HG03280 (cell line): ENCODE results near the gene MRTFB.

Experiments
- ATAC-seq: cut with Tn5 transposase; IDR thresholded peaks from one replicate; pipeline ENCODE4 v1.9.1; 2021; ENCODE audit warnings: mild to moderate bottlenecking, moderate library complexity; ENCODE audit not compliant: unreplicated experiment

The MRTFB gene

DNA sequence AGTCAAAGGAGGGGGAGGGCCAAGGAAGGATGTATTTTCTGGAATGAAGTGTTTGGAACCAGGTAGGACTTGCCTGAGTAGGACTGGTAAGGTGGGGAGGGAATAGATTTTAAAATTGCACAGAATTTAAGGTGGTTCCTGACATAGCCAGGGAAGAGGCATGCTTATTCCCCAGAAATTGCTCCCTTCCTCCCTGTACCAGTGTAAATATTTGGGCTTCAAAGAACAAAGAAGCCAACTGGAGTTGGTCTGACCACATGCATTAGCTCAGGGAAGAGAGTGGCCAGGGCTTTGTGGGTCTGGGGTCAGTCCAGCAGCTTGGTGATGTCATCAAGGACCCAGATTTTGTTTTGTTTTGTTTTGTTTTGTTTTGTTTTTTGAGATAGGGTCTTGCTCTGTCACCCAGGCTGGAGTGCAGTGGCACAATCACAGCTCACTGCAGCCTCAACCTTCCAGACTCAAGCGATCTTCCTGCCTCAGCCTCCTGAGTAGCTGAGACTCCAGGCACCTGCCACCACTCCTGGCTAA is 9.3 kb upstream of the MRTFB start:
- no peak for ATAC-seq

DNA sequence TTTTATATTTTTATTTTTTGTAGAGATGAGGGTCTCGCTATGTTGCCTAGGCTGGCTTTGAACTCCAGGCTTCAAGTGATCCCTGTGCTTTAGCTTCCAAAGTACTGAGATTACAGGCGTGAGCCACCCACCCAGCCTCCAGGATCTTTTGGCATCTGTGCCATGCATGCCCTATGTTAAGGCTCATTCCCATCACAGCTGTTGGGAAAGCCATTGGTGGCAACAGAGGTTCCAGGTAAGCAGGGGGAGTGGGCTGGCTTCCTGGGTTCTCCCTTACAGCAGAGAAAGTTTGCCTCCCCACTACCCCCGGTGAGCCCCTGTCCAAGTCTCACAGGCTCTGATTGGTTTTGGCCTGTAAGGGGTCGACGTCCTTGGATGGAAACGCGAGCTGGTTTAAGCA is 8.9 kb upstream of the MRTFB start:
- ATAC-seq = no peak

DNA sequence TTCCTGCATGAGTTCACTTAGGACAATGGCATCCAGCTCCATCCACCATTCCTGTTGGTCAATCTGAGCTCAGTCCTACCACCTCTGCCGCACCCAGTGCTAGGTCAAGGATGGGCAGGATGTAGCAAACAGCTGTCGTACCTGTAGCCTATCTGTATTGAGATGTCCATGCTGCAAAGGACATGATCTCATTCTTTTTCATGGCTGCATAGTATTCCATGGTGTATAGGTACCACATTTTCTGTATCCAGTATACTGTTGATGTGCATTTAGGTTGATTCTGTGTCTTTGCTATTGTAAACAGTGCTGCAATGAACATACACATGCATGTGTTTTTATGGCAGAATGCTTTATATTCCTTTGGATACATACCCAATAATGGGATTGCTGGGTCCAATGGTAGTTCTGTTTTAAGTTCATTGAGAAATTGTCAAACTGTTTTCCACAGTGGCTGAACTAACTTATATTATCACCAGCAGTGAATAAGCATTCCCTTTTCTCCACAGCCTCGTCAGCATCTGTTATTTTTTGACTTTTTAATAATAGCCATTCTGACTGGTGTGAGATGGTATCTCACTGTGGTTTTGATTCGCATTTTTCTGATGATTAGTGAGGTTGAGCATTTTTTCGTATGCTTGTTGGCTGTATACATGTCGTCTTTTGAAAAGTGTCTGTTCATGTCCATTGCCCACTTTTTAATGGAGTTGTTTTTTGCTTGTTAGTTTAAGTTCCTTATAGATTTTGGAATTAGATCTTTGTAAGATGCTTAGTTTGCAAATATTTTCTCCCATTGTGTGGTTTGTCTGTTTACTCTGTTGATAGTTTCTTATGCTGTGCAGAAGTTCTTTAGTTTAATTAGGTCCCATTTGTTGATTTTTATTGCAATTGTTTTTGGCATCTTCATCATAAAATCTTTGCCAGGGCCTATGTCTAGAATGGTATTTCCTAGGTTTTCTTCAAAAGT is 7.2 kb upstream of the MRTFB start:
- ATAC-seq = no peak

DNA sequence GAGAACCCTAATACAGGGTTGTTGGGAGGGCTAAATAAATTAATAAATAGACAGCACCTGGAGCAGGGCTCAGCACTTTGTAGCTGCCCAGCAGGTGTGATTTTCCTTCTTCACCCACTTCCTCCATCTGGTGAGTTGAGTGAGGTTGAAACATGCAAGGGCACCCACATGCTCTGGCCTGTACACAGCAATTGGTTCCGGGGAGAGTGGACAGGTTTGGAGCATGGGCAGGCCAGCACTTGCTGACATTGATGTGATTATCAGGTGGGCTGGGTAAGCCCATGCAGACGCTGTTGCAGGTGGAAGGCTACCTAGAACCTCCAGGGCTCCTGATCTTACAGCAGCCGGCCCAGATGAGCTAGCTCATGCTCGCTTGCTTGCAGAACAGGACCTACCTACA is 1.3 kb upstream of the MRTFB start:
- no peak for ATAC-seq

DNA sequence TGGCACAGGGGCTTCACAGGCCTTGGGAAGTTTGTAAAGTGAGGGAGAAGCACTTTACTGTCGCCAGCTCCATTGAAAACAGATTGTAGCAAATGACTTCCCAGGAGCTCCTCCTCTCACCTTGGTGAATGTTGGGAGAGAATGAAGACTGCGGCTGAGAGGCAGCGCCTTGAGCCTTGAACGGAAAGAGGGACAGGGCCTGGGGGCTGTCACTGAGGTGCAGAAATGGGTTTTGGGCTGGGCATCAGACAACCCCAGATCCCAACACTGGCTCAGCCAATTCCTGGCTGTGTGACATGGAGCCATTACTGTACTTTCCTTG is 603 bp upstream of the MRTFB start:
- no peak for ATAC-seq

DNA sequence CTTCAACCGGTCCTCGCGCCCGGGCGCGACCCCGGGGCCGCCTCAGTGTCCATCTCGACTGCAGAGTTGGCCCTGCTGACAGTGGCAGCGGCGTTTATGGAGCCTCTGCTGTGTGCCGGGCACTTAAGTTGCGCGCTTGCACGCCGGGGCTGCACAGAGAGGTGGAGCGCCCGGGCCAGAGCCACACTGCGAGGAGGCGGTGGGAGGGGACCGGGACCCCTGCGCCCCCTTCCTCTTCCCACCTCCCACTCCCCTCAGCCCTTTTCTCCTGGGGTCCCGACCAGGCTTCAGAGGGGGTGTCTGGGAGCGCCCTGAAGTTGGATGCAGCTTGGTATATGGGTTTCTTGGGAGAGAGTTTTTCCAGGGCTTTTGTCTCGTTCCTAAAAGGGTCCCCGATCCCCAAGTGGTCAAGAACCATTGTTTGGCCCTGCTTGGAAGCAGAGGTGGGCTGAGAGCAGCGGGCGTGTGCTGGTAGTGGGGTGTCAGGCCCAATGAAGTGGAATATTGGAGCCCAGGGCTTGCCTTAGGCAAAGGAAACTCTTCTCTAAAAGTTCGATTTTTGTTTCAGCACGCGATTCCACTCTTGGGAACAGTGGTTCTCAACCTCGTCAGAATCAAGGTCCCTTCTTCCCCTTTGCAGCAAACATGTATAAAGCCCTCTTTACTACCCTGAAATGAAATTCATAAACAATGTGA is 605 bp downstream of the MRTFB start:
- ATAC-seq = peak; percentile 27

GRCh38 chr16:14072360-14072759 is 1.2 kb downstream of the MRTFB start:
- no peak for ATAC-seq

DNA sequence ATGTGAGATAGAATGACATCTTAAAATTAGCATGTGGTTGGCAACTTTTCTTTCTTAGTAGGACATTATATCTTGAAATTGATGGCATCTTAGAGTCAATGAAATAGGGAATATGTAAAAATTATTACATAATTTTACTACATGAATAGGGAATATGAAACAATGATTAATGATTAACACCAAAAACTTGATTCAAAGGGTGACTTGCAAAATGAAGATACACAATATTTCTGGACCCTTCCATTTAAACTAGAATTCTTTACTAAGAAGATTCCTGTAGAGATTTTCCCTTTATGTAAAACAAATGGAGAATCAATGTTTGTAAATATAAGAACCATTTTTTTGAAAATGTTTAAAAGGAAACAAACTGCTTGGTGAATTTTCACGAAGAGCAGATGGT is 3.4 kb downstream of the MRTFB start:
- ATAC-seq = no peak

GRCh38 chr16:14077918-14078317 is 6.8 kb downstream of the MRTFB start:
- ATAC-seq = no peak

- no peak for ATAC-seq
Measured at GRCh38 chr16:14086477-14086876, 15.4 kb downstream of the MRTFB start.

DNA sequence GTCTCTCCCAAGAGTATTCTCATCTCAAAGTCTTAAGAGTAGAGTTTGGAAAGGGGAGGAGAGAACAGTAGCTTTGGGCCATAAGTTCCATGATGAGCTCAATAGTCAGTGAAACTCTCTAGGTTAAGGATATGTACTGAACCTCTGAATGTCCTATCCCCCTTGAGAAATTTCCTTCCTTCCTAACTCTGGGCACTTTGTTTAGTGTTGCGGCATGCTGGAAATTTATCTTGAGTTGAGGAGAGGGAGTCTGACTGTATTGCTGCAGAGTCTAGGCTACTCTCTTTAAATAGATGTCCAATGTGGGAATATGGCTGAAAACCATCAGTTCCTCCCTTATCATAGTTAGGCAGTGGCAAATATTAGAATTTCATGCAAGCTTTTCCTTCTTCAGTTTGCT is 16.1 kb downstream of the MRTFB start:
- ATAC-seq = no peak

GRCh38 chr16:14087590-14088154 is 16.6 kb downstream of the MRTFB start:
- no peak for ATAC-seq

DNA sequence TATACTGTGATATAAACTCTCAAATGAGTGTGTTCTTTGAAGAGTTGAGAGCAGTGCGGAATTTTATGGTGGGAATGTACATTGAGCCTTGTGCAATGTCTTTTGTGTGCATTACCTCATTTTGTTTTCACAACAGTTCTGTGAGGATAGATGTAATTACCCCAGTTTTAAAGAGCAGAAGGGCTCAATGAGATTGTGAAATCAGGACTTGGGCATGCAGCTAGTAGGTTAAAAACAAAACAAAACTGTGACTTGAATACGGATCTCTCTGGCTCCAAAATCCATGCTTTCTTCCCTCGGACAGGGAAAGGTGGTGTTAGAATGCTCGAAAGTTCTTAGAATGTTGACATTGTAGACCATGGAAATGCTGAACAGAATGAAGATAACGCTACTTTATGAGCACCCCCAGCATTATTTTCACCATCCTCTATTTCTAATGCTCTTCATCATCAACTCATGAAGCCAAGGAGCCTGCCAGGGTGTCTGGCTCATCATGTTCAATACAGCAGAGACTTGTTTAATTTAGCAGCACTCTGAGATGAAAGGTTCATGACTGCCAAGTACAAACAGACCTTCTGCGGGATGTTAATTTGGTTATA is 17.1 kb downstream of the MRTFB start:
- no peak for ATAC-seq

DNA sequence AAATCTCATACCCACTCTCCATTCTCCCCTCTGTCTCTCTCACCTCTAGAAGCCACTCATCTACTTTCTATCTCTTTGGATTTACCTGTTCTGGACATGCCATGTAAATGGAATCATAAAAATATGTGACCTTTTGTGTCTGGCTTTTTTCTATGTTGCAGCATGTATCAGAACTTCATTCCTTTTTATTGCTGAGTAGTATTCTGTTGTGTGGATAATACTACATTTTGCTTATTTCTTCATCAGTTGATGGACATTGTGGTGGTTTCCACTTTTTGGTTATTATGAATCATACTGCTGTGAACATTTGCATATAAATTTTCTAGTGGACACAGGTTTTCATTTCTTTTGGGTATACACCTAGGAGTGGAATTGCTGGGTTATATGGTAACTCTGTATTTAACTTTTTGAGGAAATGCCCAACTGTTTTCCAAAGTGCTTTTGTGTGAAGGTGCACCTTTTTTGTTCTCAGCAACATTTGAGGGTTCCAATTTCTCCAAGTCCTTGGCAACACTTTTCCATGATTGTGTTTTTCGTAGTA is 18.2 kb downstream of the MRTFB start:
- ATAC-seq = no peak

- no peak for ATAC-seq
Measured at GRCh38 chr16:14092561-14092960, 21.4 kb downstream of the MRTFB start.

- no peak for ATAC-seq
Measured at GRCh38 chr16:14095883-14096551, 24.9 kb downstream of the MRTFB start.

DNA sequence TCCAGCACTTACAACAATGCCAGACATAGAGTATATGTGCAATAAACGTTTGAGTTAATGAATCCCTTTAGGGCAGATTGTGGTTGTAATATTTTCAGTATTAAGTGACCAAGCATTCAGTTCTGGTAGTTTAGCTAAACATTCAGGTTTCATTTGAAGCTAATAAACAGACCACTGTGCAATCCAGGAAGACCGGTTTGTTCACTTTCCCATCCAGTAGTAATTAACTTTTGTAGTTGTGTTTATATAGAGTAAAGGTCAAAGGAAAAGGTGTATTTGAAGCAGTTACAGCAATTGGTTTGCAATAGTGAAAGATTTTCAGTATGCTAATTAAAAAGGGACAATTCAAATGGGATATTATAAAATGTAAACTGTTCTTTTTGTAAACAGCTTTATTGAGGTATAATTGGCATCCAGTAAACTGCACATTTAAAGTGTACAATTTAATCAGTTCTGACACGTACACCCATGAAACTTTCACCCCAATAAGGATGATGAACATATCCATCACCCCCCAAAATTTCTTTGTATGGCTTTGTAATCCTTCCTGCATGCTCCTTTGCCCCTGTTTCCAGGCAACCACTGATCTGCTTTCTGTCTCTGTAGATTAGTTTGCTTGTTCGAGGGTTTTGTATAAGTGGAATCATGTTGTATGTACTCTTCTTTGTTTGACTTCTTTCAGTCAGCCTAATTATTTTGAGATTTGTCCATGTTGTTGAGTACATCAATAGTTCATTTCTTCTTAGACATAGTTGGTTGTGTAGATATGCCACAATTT is 26.3 kb downstream of the MRTFB start:
- ATAC-seq = no peak

DNA sequence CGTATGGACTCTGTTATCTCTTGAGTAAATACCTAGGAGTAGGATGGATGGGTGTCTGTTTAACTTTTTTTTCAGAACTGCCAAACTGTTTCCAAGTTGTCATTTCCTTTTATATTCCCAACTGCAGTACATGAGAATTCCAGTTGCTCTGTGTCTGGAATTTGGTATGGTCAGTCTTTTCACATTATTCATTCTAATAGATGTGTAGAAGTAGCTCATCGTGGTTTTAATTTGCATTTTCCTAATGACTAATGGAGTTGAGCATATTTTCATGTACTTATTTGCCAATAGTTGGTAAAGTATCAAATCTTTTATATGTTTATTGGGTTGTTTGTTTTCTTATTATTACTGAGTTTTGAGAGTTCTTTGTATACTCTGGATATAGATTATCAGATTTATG is 27.0 kb downstream of the MRTFB start:
- no peak for ATAC-seq

GRCh38 chr16:14100825-14101224 is 29.7 kb downstream of the MRTFB start:
- ATAC-seq = no peak

GRCh38 chr16:14101415-14101814 is 30.3 kb downstream of the MRTFB start:
- ATAC-seq = peak; percentile 77
